ENCODE measurements around the gene APBB3.
"Not testable (repeated sequence)": the region's sequence is repeated elsewhere in the genome, so short reads cannot be mapped to it uniquely, and the experiment has no call there.

Gene APBB3

GRCh38 chr5:140591747-140592372, 27.5 kb upstream of the APBB3 start:
- H3K4me3 ChIP-seq (ENCODE audit: low read depth, low read length): no peak overlapping the region
- TF ChIP-seq CTCF (IDR thresholded peaks at IDR 0.05; ENCODE audit: low read depth, low read length): no peak

- TF ChIP-seq CTCF (IDR thresholded peaks at IDR 0.05; ENCODE audit: low read depth, low read length): no peak
- H3K4me3 ChIP-seq (ENCODE audit: low read depth, low read length): no peak overlapping the region
Measured at GRCh38 chr5:140590861-140591260, 26.5 kb upstream of the APBB3 start.

- no peak overlapping the region for H3K4me3 ChIP-seq (ENCODE audit: low read depth, low read length)
- TF ChIP-seq CTCF (IDR thresholded peaks at IDR 0.05; ENCODE audit: low read depth, low read length): no peak
Measured at GRCh38 chr5:140588311-140589070, 24.1 kb upstream of the APBB3 start.

GRCh38 chr5:140587495-140587894, 23.1 kb upstream of the APBB3 start:
- H3K4me3 ChIP-seq (ENCODE audit: low read depth, low read length): no peak overlapping the region
- no peak for TF ChIP-seq CTCF (IDR thresholded peaks at IDR 0.05; ENCODE audit: low read depth, low read length)

- not testable (repeated sequence) for H3K4me3 ChIP-seq (ENCODE audit: low read depth, low read length)
Measured at GRCh38 chr5:140579188-140579747, 14.9 kb upstream of the APBB3 start.

GRCh38 chr5:140576776-140577201, 12.4 kb upstream of the APBB3 start:
- no peak overlapping the region for H3K4me3 ChIP-seq (ENCODE audit: low read depth, low read length)
- no peak for TF ChIP-seq CTCF (IDR thresholded peaks at IDR 0.05; ENCODE audit: low read depth, low read length)

- TF ChIP-seq CTCF (IDR thresholded peaks at IDR 0.05; ENCODE audit: low read depth, low read length): 0 out of 2 replicates have a peak, but pooled peaks have one; percentile 9
- no peak overlapping the region for H3K4me3 ChIP-seq (ENCODE audit: low read depth, low read length)
Measured at GRCh38 chr5:140575309-140575708, 10.9 kb upstream of the APBB3 start.
